ENCODE results near the gene ARHGEF7.

Gene ARHGEF7

DNA sequence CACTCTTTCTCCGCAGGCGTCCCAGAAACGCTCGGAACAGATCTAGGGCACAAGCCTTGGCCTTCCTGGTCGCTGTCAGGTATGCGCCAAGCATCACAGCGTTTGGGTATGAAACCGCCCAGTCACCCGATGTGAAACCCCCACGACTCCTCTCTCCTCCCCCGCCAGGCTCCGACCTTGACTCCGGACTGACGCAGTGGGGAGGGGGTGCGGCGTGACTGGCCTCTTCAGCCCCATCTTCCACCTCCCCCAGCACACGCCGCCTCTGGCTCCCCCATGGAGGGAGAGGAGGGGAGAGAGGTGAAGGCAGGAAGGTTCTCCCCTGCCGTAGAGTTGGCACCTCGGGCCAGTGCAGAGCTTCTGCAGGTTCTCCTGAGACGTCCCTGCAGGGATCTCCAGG lies 22.0 kb upstream of the ARHGEF7 start:
- TF ChIP-seq, protein P1, sequence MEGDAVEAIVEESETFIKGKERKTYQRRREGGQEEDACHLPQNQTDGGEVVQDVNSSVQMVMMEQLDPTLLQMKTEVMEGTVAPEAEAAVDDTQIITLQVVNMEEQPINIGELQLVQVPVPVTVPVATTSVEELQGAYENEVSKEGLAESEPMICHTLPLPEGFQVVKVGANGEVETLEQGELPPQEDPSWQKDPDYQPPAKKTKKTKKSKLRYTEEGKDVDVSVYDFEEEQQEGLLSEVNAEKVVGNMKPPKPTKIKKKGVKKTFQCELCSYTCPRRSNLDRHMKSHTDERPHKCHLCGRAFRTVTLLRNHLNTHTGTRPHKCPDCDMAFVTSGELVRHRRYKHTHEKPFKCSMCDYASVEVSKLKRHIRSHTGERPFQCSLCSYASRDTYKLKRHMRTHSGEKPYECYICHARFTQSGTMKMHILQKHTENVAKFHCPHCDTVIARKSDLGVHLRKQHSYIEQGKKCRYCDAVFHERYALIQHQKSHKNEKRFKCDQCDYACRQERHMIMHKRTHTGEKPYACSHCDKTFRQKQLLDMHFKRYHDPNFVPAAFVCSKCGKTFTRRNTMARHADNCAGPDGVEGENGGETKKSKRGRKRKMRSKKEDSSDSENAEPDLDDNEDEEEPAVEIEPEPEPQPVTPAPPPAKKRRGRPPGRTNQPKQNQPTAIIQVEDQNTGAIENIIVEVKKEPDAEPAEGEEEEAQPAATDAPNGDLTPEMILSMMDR (conservative IDR thresholded peaks at IDR 0.05; ENCODE audit: control insufficient read depth, insufficient read depth, low read depth, low read length), result no peak
- H3K4me3 ChIP-seq (ENCODE audit: control insufficient read depth, low read depth, low read length), result no peak overlapping the region
- no peak for DNase-seq (ENCODE audit: low read depth)

- TF ChIP-seq, protein P1 (conservative IDR thresholded peaks at IDR 0.05; ENCODE audit: control insufficient read depth, insufficient read depth, low read depth, low read length), result no peak
- DNase-seq (ENCODE audit: low read depth), result no peak
- H3K4me3 ChIP-seq (ENCODE audit: control insufficient read depth, low read depth, low read length), result no peak overlapping the region
Measured at GRCh38 chr13:111093634-111094033, 21.5 kb upstream of the ARHGEF7 start.

DNA sequence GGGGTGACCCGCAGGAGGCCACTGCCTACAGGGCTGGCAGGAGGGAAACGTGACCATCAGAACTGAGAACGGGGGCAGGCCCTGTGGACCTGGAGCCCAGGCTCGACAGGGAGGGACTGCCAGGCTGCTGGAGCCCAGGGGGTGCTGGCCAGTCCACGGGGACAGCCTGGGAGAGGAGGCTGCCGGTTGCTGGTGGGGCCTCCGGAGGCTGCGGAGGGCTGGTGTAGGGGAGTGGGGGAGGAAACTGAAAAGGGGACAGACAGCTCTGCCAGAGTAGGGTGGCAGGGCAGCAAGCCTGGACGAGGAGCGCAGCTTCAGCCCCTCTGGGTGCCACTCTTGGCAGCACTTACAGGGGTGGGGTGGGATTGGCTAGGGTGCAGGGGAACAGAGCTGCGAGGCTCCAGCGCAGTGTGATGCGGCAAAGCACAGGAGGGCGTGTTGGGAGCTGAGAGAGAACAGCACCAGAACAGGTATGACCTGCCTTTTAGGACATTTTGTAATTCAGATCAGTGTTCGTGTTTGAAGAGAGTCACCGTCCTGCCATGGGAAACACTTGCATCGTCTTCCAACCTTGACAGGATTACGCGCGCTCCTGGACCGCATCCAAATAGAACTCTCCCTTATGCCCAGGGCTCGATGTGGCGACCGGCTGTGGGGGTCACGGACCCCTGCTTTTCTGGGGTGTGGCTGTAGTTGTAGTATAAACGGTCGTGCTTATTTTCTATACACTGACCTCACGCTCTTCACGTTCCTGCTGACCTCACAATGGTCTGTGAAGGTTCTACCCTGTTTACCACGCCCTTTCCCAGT lies 19.9 kb upstream of the ARHGEF7 start:
- TF ChIP-seq, protein P1 (conservative IDR thresholded peaks at IDR 0.05; ENCODE audit: control insufficient read depth, insufficient read depth, low read depth, low read length), result no peak
- no peak for DNase-seq (ENCODE audit: low read depth)
- no peak overlapping the region for H3K4me3 ChIP-seq (ENCODE audit: control insufficient read depth, low read depth, low read length)

DNA sequence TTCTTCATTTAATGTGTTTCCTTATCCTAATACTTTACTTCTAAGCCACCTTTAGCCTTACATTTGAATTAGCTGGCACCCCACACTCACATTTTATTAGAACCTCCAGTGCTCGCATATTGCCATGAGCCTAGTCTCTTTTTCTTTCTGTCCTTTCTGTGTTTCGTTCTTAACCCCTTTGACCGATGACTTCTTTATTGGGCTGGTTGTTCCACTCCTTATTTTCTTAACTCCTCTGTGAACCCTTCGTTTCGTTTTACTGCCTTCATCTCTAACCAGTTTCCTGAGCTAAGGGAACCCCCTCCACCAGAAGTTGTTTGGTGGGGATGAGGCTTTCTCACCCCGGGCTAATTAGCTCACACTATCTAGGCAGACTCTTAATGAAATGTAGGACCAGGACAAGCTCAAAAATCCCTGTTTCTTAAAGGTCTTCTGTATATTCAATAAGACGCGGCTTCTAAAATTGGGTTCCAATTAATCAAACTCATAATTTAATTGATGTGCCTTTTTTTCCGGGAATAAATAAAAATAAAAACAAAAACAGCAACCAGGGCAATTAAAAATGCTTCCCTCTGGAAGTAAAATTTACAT lies 19.1 kb upstream of the ARHGEF7 start:
- no peak for DNase-seq (ENCODE audit: low read depth)
- TF ChIP-seq, protein P1 (conservative IDR thresholded peaks at IDR 0.05; ENCODE audit: control insufficient read depth, insufficient read depth, low read depth, low read length), result no peak
- H3K4me3 ChIP-seq (ENCODE audit: control insufficient read depth, low read depth, low read length), result no peak overlapping the region

- no peak for DNase-seq (ENCODE audit: low read depth)
- no peak overlapping the region for H3K4me3 ChIP-seq (ENCODE audit: control insufficient read depth, low read depth, low read length)
- TF ChIP-seq, protein P1 (conservative IDR thresholded peaks at IDR 0.05; ENCODE audit: control insufficient read depth, insufficient read depth, low read depth, low read length), result no peak
Measured at GRCh38 chr13:111099290-111099689, 15.8 kb upstream of the ARHGEF7 start.

GRCh38 chr13:111110054-111110453 lies 5.1 kb upstream of the ARHGEF7 start:
- DNase-seq (ENCODE audit: low read depth), result no peak
- TF ChIP-seq, protein P1 (conservative IDR thresholded peaks at IDR 0.05; ENCODE audit: control insufficient read depth, insufficient read depth, low read depth, low read length), result no peak
- no peak overlapping the region for H3K4me3 ChIP-seq (ENCODE audit: control insufficient read depth, low read depth, low read length)
